ENCODE data around the gene ABCA3.

ABCA3 gene

GRCh38 chr16:2319606-2320005, 20.9 kb downstream of the ABCA3 start:
- DNase-seq (ENCODE audit: extremely low read depth, insufficient read length), result no peak
- TF ChIP-seq, protein P1, sequence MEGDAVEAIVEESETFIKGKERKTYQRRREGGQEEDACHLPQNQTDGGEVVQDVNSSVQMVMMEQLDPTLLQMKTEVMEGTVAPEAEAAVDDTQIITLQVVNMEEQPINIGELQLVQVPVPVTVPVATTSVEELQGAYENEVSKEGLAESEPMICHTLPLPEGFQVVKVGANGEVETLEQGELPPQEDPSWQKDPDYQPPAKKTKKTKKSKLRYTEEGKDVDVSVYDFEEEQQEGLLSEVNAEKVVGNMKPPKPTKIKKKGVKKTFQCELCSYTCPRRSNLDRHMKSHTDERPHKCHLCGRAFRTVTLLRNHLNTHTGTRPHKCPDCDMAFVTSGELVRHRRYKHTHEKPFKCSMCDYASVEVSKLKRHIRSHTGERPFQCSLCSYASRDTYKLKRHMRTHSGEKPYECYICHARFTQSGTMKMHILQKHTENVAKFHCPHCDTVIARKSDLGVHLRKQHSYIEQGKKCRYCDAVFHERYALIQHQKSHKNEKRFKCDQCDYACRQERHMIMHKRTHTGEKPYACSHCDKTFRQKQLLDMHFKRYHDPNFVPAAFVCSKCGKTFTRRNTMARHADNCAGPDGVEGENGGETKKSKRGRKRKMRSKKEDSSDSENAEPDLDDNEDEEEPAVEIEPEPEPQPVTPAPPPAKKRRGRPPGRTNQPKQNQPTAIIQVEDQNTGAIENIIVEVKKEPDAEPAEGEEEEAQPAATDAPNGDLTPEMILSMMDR (IDR thresholded peaks at IDR 0.05; ENCODE audit: insufficient read depth, low read length, poor library complexity, severe bottlenecking), result no peak
- Histone ChIP-seq H3K27me3 (replicated peaks; ENCODE audit: control insufficient read depth, insufficient read depth, low read length) (no peaks in the 10 kb centered on the region), H3K4me3 (replicated peaks; ENCODE audit: low read depth, low read length) (no peak overlapping the region), H3K36me3 (ENCODE audit: control insufficient read depth, insufficient read depth, low read length) (no peaks in the 10 kb centered on the region)

GRCh38 chr16:2317231-2318020, 23.1 kb downstream of the ABCA3 start:
- TF ChIP-seq, protein P1 (IDR thresholded peaks at IDR 0.05; ENCODE audit: insufficient read depth, low read length, poor library complexity, severe bottlenecking), result no peak
- Histone ChIP-seq H3K27me3 (replicated peaks; ENCODE audit: control insufficient read depth, insufficient read depth, low read length) (no peaks in the 10 kb centered on the region), H3K4me3 (replicated peaks; ENCODE audit: low read depth, low read length) (no peak overlapping the region), H3K36me3 (ENCODE audit: control insufficient read depth, insufficient read depth, low read length) (no peaks in the 10 kb centered on the region)
- DNase-seq (ENCODE audit: extremely low read depth, insufficient read length), result no peak

DNA sequence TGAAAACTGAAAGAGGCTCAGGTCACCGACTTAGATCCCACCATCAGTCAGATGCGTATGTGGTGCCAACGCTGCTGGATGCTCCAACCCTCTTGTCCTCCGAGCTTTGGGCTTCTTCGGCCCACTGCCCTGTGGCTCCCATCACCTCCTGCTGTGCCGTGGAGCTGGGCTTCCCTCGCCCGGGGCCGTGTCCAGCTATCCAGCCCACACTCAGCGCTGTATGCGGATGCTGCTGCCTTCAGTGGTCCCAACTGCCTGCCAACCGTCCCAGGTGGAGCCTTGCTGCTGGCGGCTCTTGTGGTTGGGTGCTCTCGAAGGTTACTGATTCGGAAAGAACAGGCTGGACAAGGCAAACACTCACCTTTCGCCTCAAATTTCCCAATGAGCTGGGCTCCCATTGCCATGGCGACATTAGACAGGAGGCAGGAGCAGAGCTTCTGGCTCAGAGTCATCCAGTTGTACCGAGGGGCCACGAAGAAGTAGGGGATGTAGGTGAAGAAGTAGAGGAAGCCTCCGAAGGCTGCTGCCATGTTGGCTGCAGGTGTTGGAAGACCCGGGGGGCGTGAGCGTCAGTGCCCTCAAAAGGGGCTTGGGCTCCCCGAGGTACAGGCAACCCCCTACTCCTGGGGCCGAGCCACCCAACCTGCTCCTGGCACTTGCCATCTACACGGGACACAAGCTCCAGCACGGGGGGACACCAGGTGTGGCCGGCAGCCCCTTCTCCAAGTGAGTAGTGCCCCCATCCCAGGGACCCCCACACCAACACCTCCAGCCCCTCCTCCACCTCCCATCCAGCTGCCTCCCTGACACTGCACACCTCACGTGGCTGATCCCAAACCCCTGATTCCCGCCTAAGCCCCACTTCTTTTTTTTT, 32.2 kb downstream of the ABCA3 start:
- Histone ChIP-seq H3K4me3 (replicated peaks; ENCODE audit: low read depth, low read length) (no peak overlapping the region), H3K27me3 (replicated peaks; ENCODE audit: control insufficient read depth, insufficient read depth, low read length) (no peaks in the 10 kb centered on the region), H3K36me3 (ENCODE audit: control insufficient read depth, insufficient read depth, low read length) (no peaks in the 10 kb centered on the region)
- TF ChIP-seq, protein P1 (IDR thresholded peaks at IDR 0.05; ENCODE audit: insufficient read depth, low read length, poor library complexity, severe bottlenecking), result no peak
- no peak for DNase-seq (ENCODE audit: extremely low read depth, insufficient read length)

DNA sequence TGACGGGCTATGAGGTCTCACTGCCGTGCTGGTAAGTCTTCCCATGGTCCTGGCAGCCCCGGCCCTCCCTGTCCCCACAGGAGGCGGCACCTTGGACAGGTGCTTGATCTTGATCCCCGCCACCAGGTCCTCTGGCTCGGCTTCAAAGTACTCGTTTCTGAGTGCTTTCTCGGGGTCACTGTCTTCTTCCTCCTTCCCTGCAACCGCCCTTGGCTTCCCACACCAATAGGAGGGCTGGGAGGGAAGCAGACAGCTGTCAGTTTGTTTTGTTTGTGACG, 40.7 kb downstream of the ABCA3 start:
- Histone ChIP-seq H3K36me3 (ENCODE audit: control insufficient read depth, insufficient read depth, low read length) (no peaks in the 10 kb centered on the region), H3K27me3 (replicated peaks; ENCODE audit: control insufficient read depth, insufficient read depth, low read length) (no peaks in the 10 kb centered on the region), H3K4me3 (replicated peaks; ENCODE audit: low read depth, low read length) (no peak overlapping the region)
- DNase-seq (ENCODE audit: extremely low read depth, insufficient read length), result no peak
- TF ChIP-seq, protein P1 (IDR thresholded peaks at IDR 0.05; ENCODE audit: insufficient read depth, low read length, poor library complexity, severe bottlenecking), result no peak

- TF ChIP-seq, protein P1 (IDR thresholded peaks at IDR 0.05; ENCODE audit: insufficient read depth, low read length, poor library complexity, severe bottlenecking), result no peak
- H3K4me3 ChIP-seq (replicated peaks; ENCODE audit: low read depth, low read length), result no peak overlapping the region
- H3K36me3 ChIP-seq (ENCODE audit: control insufficient read depth, insufficient read depth, low read length), result no peaks in the 10 kb centered on the region
- DNase-seq (ENCODE audit: extremely low read depth, insufficient read length), result no peak
- H3K27me3 ChIP-seq (replicated peaks; ENCODE audit: control insufficient read depth, insufficient read depth, low read length), result no peaks in the 10 kb centered on the region
Measured at GRCh38 chr16:2299121-2299914, 41.2 kb downstream of the ABCA3 start.

Measured in GM06990 (cell line).